ENCODE results near the gene SPTAN1.
"Not testable (repeated sequence)": the region's sequence is repeated elsewhere in the genome, so short reads cannot be mapped to it uniquely, and the experiment has no call there.

The SPTAN1 gene

GRCh38 chr9:128553728-128554127, 1.3 kb downstream of the SPTAN1 start:
- no peak for DNase-seq

GRCh38 chr9:128554155-128554862, 1.9 kb downstream of the SPTAN1 start:
- no peak for DNase-seq

- no peak for DNase-seq
Observed at GRCh38 chr9:128555180-128555721, 2.9 kb downstream of the SPTAN1 start.

GRCh38 chr9:128556276-128556675, 3.9 kb downstream of the SPTAN1 start:
- DNase-seq: no peak

- no peak for DNase-seq
Observed at GRCh38 chr9:128556926-128557634, 4.7 kb downstream of the SPTAN1 start.

- DNase-seq: no peak
Observed at GRCh38 chr9:128558431-128559310, 6.3 kb downstream of the SPTAN1 start.

- no peak for DNase-seq
Observed at GRCh38 chr9:128565578-128565977, 13.2 kb downstream of the SPTAN1 start.

- DNase-seq: no peak
Observed at GRCh38 chr9:128568470-128569078, 16.2 kb downstream of the SPTAN1 start.

- no peak for DNase-seq
Observed at GRCh38 chr9:128575469-128575868, 23.1 kb downstream of the SPTAN1 start.

- DNase-seq: no peak
Observed at GRCh38 chr9:128575916-128576315, 23.5 kb downstream of the SPTAN1 start.

- no peak for DNase-seq
Observed at GRCh38 chr9:128577206-128577605, 24.8 kb downstream of the SPTAN1 start.

- DNase-seq: no peak
Observed at GRCh38 chr9:128579194-128579593, 26.8 kb downstream of the SPTAN1 start.

- no peak for DNase-seq
Observed at GRCh38 chr9:128580731-128581130, 28.3 kb downstream of the SPTAN1 start.

GRCh38 chr9:128585155-128585554, 32.8 kb downstream of the SPTAN1 start:
- DNase-seq: not testable (repeated sequence)

GRCh38 chr9:128586934-128587333, 34.5 kb downstream of the SPTAN1 start:
- not testable (repeated sequence) for DNase-seq

- DNase-seq: no peak
Observed at GRCh38 chr9:128587453-128587852, 35.1 kb downstream of the SPTAN1 start.

- DNase-seq: no peak
Observed at GRCh38 chr9:128588581-128589233, 36.3 kb downstream of the SPTAN1 start.

GRCh38 chr9:128593039-128593438, 40.7 kb downstream of the SPTAN1 start:
- DNase-seq: no peak

- DNase-seq: no peak
Observed at GRCh38 chr9:128593856-128594255, 41.5 kb downstream of the SPTAN1 start.

GRCh38 chr9:128595471-128595870, 43.1 kb downstream of the SPTAN1 start:
- DNase-seq: no peak

GRCh38 chr9:128600099-128600498, 47.7 kb downstream of the SPTAN1 start:
- no peak for DNase-seq

GRCh38 chr9:128603697-128604096, 51.3 kb downstream of the SPTAN1 start:
- no peak for DNase-seq

Measured in SIG-M5 (cell line).